Omental fat pad (tissue), 4 donors: Measurements from ENCODE around the gene AKAP13. TPM values are rescaled to one million over a fixed set of nuclear protein-coding genes. Genes with fewer than 3 reads are reported as not detected.

Experiments used
- ATAC-seq: fragments of 150-250 bp; one replicate; pipeline ENCODE4 v1.9.1; 2016; ENCODE audit warnings: mild to moderate bottlenecking, moderate library complexity; ENCODE audit not compliant: low FRiP score
- DNase-seq: peaks from one replicate; pipeline ENCODE4 v3.0.0-alpha.2; 2019; ENCODE audit warnings: low spot score
- CTCF ChIP-seq, 3 donors: fragments of 450-650 bp; IDR thresholded peaks; one replicate each; pipeline ENCODE4 v1.5.1; 2016 to 2017; ENCODE audit warnings: antibody characterized with exemption in 3 of 3, mild to moderate bottlenecking in 3 of 3, moderate library complexity in 2 of 3
- total RNA-seq, 4 donors: library from RNA; depleted of rRNA; stranded (reverse); fragments of >200 nt; gene quantifications; one replicate each; pipeline ENCODE4 v1.1.0, GENCODE V29; 2016

Gene AKAP13
- total RNA-seq, 4 donors from 2014 or later: 162 to 301 (median 216) TPM

GRCh38 chr15:85642693-85643066 is 262.3 kb downstream of the AKAP13 start:
- ATAC-seq (peak; percentile 60), DNase-seq (no peak)
- TF ChIP-seq CTCF (IDR thresholded peaks at IDR 0.05): no peak

GRCh38 chr15:85646538-85647091 is 266.2 kb downstream of the AKAP13 start:
- DNase-seq (no peak), ATAC-seq (no peak)
- TF ChIP-seq CTCF (IDR thresholded peaks at IDR 0.05): no peak

- TF ChIP-seq CTCF (IDR thresholded peaks at IDR 0.05): no peak
- DNase-seq: no peak
- peak; percentile 17 for ATAC-seq
Measured at GRCh38 chr15:85649372-85649771, 269.0 kb downstream of the AKAP13 start.

- ATAC-seq: no peak
- TF ChIP-seq CTCF (IDR thresholded peaks at IDR 0.05): no peak
- DNase-seq: no peak
Measured at GRCh38 chr15:85651548-85651947, 271.1 kb downstream of the AKAP13 start.

GRCh38 chr15:85652457-85652856 is 272.1 kb downstream of the AKAP13 start:
- ATAC-seq (no peak), DNase-seq (no peak)
- no peak for TF ChIP-seq CTCF (IDR thresholded peaks at IDR 0.05)

GRCh38 chr15:85657132-85657531 is 276.7 kb downstream of the AKAP13 start:
- TF ChIP-seq CTCF (IDR thresholded peaks at IDR 0.05): no peak
- ATAC-seq (no peak), DNase-seq (no peak)

- ATAC-seq: no peak
- DNase-seq: no peak
- no peak for TF ChIP-seq CTCF (IDR thresholded peaks at IDR 0.05)
Measured at GRCh38 chr15:85658816-85659215, 278.4 kb downstream of the AKAP13 start.
